GM21723 (cell line): ENCODE data around the gene RAPGEF2.
"Not testable (repeated sequence)": the region's sequence is repeated elsewhere in the genome, so short reads cannot be mapped to it uniquely, and the experiment has no call there.

Experiments used
- ATAC-seq: cut with Tn5 transposase; IDR thresholded peaks from one replicate; pipeline ENCODE4 v1.9.1; 2021; ENCODE audit warnings: mild to moderate bottlenecking, moderate library complexity; ENCODE audit not compliant: unreplicated experiment

The RAPGEF2 gene

DNA sequence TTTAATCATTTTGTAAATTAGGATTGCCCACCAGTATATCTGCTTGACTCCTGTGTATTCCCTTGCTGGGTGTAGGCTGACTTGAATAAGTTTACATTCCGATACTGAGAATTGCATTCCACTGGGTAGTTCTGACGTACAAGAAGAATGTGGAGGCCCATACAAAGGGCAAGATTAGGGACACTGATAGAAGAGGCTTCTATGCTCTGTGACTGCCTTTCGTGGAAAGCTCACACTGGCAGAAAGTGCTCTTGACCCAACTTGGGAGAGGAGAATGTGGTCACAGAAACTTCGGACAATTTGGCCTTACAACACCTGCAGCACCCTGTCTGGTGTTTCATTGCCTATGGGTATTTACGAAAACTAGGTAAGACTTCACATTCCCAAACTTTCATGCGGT lies 126.3 kb downstream of the RAPGEF2 start:
- no peak for ATAC-seq

DNA sequence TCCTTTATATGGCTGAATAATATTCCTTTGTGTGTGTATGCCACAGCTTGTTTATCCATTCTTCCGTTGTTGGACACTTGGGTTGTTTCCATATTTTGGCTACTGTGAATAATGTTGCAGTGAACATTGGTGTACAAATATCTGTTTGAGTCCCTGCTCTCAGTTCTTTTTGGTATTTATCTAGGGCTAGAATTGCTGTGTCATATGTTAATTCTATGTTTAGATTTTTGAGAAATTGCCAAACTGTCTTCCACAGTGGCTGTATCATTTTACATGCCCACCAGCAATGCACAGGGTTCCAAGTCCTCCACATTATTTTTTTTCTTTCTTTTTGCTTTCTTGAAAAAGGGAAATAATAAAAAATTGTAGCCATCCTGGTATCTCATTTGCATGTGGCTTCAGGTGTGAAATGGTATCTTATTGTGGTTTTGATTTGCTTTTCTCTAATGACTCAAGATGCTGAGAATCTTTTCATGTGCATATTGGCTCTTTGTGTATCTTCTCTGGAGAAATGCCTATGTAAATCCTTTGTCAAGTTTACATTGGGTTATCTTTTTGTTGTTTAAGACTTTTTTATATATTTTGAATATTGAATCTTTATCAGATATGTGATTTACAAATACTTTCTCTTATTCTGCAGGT lies 129.7 kb downstream of the RAPGEF2 start:
- ATAC-seq = no peak

DNA sequence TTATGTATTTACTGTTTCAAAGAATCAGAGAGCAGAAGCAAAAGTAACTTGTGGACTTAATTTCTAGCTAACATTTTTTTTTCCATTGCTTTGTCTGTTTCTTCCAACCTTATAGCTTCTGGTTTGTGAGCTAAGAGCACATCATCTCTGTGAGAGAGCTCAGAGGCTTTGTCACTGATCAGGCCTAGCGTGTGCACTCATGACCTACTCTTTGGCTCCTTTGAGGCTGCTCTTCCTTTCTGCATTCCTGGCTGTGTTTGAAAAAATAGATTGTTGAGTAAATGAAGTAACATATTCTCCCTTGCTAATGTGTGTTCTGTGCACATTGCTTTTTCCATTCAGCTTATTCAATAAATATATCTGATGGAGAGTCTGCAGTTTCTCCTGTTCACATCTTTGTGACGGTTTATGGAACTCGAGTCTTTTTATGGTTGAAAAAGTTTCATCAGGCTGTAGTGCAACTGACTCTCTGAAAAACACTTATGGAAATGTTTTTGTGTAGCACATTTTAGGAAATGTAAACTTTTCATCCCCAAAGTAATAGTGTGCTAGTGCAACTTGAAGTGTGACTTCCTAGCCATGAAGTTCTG lies 133.0 kb downstream of the RAPGEF2 start:
- no peak for ATAC-seq

DNA sequence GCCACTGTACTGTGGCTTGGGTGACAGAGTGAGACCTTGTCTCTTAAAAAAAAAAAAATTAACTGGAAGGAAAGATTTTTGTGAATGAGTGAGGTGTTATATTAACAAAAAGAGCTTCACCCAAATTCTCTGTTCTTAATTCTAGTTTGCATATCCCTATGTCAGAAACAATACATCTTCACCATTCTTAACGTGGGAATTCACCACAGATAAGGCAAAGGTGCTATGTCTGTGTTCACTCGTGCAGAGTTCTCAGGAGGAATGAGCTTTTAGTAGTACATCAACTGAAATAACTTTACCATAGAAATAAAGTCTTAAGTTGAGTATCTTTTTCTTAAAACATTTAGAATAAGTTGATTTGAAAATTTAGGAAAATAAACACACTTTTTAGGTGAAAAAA lies 135.1 kb downstream of the RAPGEF2 start:
- ATAC-seq = no peak

DNA sequence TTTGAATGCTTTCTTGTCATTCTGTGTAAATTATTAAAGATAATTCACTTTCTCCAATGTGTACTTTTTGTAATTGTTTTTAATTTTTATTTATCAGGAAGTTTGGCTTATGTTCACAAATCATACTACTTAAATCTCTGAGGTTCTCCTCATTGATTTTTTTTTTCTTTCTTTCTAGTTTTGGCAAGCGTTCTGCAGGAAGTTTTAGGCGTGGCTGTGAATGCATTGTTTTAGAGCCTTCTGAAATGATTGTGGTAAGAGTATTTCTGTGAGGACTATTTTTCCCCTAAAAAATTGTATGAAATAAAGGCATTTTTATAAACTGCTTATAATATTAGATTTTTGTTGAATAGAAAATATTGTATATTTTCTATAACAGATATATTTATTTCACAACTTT lies 135.8 kb downstream of the RAPGEF2 start:
- ATAC-seq = no peak

DNA sequence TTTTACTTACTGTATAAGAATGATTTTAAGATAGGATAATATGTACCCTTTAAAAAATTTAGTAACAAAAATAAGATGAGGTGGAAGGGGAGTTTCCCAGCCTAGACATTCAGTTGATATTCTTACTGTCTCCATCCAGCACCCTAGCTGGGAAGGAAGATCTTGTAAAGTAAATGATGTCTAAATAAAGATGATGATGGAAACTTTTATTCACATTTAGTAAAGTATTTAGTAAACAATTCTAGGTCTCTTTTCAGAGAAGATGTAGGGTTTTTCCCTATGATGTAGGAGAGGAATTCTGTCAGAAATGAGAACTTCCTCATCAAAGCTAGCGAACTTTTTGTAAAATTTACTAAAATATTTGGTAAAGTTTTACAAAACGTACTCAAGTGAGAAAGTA lies 136.8 kb downstream of the RAPGEF2 start:
- ATAC-seq = no peak

DNA sequence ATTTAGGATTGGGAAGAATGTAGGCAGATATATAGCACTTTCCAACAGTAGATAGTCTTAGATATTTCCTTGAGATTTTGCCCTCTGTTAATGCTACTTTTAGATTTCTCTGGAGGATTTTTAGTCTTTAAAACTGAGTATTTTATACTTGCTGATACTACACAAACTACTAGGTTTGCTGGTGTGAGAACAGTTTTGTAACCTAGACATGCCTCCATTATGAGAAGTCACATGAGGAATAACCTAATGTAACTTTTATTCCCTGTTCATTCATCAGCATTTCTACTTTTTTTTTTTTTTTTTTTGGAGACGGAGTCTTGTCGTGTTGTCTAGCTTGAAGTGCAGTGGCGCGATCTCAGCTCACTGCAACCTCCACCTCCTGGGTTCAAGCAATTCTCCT lies 137.2 kb downstream of the RAPGEF2 start:
- no peak for ATAC-seq

DNA sequence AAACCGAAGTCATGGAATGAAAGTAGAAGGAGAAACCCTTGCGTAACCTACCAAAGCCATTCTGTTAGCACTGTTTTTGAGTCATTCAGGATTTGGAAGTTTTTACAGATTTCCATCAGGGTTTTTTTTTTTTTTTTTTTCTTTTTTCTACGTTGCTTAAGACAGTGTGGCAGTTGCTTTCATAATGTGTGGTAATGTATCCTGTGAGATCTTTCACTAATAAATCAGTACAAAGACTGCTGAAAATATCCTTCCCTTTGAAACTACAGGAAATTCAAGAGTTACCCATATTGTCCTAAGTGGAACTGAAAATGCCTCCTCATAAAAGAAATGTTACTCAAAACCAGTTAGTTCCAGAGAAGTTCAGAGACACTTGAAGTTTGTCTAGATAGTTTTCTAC lies 137.8 kb downstream of the RAPGEF2 start:
- ATAC-seq = no peak

DNA sequence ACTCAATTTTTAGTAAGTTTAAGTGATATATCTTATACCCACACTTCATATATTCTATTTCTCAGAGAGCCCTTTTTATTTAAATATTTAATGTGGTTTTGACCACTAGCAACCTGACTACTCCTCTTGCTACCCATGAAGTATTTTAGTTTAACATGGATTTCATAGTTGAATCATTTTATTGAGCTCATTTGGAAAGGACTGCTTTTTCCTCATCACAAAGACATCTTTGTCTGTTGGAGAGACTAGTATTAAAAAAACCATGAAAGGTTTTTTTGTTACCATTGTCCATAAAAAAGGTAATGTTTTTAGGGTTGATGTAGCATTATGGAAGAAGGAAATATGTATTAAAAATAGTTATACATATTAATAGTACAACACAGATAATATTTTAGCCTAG lies 139.5 kb downstream of the RAPGEF2 start:
- no peak for ATAC-seq

DNA sequence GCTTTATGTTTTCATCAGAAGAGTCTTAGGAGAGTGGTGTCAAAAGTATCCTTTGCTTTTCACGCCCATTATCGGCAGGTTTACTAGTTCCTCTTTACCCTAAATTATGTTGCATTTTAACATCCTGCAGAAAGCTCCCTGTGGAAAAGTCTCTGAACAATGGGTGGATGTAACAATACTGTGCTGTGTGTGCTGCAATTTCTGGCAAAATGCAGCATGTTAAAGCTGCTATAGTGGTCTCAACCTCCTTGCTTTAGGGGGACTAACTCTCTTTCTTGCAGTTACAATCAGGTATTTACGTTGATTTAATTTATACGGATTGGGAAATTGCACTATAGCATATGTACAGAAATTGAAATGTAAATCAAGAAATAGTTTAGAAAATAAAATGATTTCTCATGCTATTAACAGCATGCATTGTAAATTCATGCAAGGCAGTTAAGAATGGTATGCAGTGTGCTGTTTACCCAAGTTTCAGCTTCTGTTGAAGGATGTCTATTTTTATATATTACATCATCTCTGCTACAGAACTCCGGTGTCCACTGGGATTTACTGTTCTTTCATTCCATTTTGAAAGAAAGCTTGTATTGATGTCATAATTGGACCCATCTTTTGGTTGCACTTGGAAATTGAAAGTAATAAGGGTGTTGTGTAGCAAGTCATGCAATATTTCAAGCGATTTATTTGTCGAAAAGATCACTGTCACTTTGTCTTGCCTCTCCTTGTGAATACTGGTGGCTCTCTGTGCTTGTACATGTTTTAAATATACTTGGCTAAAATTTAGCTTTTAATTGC lies 145.7 kb downstream of the RAPGEF2 start:
- no peak for ATAC-seq

DNA sequence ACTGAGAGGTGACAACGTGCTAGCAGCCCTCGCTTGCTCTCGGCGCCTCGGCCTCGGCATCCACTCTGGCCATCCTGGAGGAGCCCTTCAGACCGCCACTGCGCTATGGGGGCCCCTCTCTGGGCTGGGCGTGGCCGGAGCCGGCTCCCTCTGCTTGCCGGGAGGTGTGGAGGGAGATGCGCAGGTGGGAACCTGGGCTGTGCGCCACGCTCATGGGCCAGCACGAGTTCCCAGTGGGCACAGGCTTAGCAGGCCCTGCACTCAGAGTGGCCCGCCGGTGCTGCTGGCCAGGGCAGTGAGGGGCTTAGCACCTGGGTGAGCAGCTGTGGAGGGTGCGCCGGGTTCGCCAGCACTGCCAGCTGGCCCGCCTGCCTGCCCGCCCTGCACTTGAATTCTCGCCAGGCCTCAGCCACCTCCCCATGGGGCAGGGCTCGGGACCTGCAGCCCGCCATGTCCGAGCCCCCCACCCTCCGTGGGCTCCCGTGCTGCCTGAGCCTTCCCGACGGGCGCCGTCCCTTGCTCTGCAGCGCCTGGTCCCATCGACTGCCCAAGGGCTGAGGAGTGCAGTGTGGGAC lies 148.0 kb downstream of the RAPGEF2 start:
- no peak for ATAC-seq

DNA sequence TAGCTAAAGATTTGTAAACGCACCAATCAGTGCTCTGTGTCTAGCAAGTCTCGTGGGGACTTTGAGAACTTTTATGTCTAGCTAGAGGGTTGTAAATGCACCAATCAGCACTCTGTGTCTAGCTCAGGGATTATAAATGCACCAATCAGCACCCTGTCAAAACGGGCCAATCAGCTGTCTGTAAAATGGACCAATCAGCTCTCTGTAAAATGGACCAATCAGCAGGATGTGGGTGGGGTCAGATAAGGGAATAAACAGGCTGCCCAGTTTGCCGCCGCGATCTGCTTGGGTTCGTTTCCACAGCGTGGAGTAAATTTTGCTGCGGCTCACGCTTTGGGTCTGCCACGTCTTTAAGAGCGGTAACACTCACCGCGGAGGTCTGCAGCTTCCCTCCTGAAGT lies 148.7 kb downstream of the RAPGEF2 start:
- not testable (repeated sequence) for ATAC-seq

DNA sequence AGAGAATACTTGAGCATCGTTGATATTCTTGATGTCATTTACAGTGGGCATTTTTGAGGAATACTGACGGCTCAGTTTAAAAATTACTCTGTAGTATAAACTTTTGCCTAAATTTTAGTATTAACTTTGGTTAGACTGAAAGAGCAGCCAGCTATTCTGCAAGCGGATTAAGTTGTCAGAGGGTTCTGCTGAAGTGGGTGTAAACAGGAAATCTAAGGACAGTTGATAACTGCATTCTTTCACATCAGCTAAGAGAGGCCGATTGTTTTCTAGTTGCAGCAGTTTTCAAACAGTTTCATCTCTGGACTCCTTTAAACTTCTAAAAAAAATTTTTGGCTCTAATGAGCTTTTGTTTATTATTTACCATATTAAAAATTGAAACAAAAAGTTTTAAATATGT lies 149.6 kb downstream of the RAPGEF2 start:
- no peak for ATAC-seq

DNA sequence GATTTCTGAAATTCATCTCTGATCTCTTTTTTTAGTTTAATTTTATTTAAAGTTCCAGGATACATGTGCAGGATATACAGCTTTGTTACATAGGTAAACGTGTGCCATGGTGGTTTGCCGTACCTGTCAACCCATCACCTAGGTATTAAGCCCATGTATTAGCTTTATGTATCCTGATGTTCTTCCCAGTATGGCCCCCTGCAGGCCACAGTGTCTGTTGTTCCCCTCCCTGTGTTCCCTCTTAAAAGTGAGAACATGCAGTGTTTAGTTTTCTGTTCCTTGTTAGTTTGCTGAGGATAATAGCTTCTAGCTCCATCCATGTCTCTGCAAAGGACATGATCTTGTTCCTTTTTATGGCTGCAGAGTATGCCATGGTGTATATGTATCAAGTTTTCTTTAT lies 153.2 kb downstream of the RAPGEF2 start:
- no peak for ATAC-seq

DNA sequence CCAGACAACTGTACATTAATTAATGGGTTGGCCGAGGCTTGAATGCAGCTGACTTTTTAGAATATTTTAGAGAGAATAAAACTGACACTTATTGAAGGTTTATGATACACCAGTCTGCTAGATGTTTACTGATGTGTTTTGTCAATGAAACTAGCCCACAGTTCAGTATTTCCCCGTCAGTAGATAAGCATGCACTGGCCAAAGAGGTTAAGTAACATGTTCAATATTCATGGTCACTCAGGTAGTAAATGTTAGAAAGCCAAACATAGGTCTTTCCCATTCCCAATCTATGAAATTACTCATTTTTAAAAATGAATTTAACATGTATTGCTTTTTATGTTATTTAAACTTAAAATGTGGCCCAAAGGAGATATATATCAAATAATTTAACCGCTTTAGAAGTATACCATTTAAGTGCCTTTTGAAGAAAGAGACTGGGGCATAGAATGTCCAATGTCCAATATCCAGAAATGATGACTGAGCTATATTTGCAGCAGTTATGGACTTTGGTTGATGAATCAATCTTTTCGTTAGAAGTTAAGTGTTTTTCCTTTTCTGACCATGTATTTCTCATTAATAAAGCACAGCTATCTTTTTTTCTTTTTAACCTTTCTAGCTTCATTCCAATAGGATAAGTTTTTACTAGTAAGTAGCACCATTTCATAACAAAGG lies 156.1 kb downstream of the RAPGEF2 start:
- ATAC-seq = no peak

DNA sequence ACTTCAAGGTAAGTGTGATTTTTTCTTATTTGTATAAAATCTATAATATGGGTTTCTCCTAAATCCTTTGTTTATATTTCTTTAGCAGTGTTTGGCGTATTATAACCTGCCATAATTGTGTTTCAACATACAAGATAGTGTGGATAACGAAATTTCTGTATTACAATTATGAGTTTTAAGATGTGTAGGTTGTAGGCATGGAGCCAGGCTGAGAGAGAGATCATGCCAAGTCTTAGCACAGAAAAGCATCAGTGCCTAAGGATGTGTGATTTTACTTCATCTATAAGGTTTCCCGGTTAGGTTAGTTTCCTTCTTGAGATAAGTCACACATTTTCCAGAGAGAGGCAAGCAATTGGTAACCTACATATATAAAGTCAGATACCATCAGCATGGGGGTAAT lies 161.2 kb downstream of the RAPGEF2 start:
- no peak for ATAC-seq

DNA sequence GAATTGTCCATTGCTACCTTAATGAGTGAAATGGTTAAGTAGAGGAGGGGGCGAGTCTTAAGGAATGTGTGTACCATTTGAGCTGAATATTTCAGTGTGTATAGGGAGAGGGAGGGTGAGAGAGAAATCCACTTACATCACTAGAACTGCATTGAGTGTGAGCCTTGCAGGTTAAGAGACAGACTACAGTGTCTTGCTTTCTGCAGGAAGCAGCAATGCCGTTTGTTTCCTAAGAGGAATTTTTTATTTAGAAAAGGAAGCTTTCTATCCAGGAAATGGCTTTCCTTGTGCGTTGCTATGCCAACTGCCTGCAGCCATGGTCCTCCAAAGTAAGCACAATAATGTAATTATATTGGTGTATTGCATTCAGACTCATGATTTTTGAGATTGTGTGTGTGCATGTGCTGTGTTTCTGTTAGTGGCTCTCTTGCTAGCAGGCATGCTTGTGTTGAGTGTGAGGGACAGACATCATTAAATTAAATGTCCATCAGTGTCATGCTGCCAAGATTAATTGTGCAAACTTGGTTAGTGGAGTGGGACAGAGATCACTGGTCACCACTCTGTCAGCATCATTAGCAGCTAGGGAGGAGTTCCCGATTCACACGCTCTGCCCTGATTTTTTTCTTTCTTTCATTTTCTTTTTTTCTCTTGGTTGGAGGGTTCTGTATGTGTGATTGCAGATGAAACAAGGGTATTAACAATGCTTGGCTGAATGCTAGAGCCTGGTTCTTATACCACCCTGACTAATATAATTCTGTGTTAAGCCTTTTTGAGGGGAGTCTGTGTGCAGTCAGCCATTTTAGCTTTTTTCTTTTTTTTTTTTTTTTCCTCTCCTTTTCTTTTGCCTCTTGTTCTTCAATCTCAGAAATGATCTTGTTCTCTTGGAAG lies 164.3 kb downstream of the RAPGEF2 start:
- ATAC-seq = peak; percentile 47

DNA sequence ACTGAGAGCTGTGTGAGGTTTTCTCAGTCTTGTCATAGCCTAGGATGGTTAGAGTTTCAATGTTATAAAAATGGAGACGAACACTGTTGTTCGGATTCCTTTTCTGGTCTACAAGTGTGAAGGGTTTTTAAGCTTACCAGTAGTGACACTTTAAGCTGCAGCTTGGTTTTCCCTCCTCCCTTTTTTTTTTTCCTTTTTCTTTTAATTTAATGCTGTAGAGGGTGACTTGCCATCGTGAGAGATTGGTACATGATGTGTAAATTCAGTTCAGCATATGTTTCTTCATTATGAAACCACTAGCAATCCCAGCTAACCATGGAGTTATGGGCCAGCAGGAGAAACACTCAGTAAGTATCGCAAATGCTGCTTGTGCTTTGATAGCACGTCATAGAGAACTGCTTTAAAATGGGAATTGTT lies 165.0 kb downstream of the RAPGEF2 start:
- ATAC-seq = no peak

DNA sequence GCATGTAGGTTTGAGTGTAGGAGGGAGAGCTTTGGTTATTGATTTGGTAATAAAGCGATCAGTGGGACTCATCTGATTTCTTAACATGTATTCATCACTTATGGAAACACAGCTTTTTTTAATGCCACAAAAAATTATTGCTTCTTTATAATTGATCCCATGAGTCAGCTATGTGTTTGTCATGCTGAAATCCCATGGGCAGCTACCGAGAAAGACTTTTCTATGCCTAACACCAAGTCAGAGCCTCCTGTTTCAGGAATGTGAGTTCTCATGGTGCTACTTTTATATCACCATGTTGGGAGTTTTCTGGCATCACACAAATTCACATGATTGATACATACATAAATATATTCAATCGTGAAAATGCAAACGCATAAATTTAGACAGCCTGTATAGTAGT lies 165.7 kb downstream of the RAPGEF2 start:
- ATAC-seq = no peak

DNA sequence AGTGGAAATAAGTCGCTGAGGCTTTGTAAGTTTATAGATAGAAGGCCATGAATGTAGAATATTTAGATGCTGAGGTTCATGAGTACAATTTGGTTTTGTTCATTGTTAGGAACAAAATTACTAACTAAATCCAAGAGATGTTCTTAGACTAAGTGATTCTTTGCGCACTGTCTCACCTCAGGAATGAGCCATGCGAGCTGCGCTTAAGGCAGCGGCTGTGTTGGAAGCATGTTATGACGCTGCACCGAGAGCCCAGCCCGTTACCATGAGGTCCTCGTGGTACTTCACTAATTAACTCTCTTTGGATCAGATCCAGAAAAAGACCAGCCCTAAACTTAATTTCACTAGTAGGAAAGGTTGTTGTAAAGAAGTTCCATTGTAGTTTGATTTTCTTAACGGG lies 166.2 kb downstream of the RAPGEF2 start:
- no peak for ATAC-seq
